ENCODE data around the gene PRDX2. TPM values are rescaled to one million over a fixed set of nuclear protein-coding genes. Genes with fewer than 3 reads are reported as not detected.
"Not testable (repeated sequence)": the region's sequence is repeated elsewhere in the genome, so short reads cannot be mapped to it uniquely, and the experiment has no call there.

PRDX2 gene
- total RNA-seq, 4 donors from 2014 or later, result 166 to 496 (median 328) TPM

DNA sequence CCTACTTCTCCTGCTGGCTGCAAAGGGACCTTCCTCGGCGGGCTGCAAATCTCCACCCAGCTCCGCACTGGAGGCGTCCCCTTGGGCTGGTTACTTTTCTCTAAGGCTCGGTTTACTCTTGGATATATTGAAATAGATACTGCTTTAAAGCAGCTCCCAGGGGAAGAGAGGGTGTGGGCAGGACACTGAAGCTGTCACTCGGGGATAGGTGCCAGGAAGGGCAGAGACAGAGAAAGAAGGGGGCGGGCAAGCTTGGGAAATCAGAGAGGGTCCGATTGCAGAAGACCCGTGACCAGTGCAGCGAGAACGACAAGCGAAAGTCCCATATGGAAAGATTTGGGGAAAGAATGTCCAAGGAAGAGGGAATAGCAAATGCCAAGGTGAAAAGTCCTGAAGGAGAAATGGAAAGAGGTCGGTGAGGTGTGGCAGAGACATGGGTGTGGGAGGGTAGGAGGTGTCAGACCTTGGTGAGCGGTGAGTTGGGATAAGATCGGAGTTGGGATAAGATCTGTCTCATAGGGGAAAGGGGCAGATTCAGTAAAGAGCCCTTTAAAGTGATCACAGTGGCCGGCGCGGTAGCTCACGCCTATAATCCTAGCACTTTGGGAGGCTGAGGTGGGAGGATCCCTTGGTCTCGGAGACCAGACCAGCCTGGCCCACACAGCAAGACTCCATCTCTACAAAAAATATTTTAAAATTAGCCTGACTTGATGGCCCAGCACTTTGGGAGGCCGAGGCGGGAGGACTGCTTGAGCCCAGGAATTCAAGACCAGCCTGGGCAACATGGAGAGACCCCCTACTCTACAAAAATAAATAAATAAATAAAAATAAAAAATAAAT, 887 bp upstream of the PRDX2 start:
- H3K4me1 ChIP-seq, result peaks cover 21 to 26% of the 10 kb centered on the region in 2 donors
- H3K9me3 ChIP-seq, result no peaks in the 10 kb centered on the region
- DNase-seq, result no peak
- WGBS, 2 donors, result 43 to 50% methylated on average over 21 to 22 of the region's 22 CpGs
- H3K27ac ChIP-seq, result no peak overlapping the region
- H3K4me3 ChIP-seq (replicated peaks in 1 of 3), result peak overlapping the region in 2 of 3 donors; percentile 39 to 58
- no peaks in the 10 kb centered on the region for H3K27me3 ChIP-seq
- H3K36me3 ChIP-seq, result no peaks in the 10 kb centered on the region
- TF ChIP-seq POLR2A (IDR thresholded peaks at IDR 0.05), result no peak
- TF ChIP-seq, protein P1, sequence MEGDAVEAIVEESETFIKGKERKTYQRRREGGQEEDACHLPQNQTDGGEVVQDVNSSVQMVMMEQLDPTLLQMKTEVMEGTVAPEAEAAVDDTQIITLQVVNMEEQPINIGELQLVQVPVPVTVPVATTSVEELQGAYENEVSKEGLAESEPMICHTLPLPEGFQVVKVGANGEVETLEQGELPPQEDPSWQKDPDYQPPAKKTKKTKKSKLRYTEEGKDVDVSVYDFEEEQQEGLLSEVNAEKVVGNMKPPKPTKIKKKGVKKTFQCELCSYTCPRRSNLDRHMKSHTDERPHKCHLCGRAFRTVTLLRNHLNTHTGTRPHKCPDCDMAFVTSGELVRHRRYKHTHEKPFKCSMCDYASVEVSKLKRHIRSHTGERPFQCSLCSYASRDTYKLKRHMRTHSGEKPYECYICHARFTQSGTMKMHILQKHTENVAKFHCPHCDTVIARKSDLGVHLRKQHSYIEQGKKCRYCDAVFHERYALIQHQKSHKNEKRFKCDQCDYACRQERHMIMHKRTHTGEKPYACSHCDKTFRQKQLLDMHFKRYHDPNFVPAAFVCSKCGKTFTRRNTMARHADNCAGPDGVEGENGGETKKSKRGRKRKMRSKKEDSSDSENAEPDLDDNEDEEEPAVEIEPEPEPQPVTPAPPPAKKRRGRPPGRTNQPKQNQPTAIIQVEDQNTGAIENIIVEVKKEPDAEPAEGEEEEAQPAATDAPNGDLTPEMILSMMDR (IDR thresholded peaks at IDR 0.05), result no peak
- intact Hi-C loops (cut with DNase I), result no loop called here

DNA sequence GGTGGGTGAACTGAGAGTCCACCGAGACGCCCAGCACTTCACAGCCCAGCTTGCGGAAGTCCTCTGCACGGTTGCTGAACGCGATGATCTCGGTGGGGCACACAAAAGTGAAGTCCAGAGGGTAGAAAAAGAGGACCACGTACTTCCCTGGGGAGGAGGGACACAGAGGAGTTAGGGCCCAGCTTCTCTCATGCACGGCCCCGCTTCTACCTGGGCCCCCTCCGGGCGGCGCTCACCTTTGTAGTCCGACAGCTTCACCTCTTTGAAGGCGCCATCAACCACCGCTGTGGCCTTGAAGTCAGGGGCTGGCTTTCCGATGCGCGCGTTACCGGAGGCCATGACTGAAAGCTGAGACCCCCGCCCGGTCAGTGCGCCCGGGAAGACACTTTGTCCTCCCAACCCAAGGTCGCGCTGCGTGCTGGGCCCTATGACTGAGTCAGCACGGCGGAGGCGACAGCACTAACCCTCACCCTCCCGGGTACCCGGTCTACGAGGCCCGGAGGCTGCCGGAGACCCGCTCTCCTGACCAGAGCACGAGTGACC, 606 bp downstream of the PRDX2 start:
- TF ChIP-seq POLR2A (IDR thresholded peaks at IDR 0.05), result no peak
- TF ChIP-seq, protein P1 (IDR thresholded peaks at IDR 0.05), result no peak
- DNase-seq, result peak in 1 of 2 donors; percentile 26
- peaks cover 18 to 20% of the 10 kb centered on the region in 2 donors for H3K4me1 ChIP-seq
- H3K9me3 ChIP-seq, result no peaks in the 10 kb centered on the region
- H3K27ac ChIP-seq, result peak overlapping the region; percentile 35 to 56 (median 39)
- intact Hi-C loops (cut with DNase I), result no loop called here
- peak overlapping the region; percentile 58 to 97 (median 86) for H3K4me3 ChIP-seq (replicated peaks in 1 of 3)
- no peaks in the 10 kb centered on the region for H3K27me3 ChIP-seq
- 3 to 12% methylated on average over 6 to 19 of the region's 38 CpGs for WGBS, 2 donors
- H3K36me3 ChIP-seq, result no peaks in the 10 kb centered on the region

DNA sequence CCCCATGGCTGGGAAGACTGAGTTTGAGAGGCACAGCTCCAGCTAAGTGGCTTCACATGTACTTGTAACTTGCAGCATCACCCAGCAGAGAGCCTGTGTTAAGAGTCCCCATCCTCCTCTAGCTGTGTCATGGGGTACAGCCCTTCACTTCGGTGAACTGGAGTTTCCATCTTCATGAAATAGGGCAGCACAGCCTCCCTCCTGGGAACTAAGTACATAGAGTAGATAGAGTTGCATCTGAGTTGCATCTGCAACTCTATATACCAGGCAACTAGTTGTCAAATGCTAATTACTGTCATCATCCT, 1.2 kb downstream of the PRDX2 start:
- no peak for TF ChIP-seq POLR2A (IDR thresholded peaks at IDR 0.05)
- TF ChIP-seq, protein P1 (IDR thresholded peaks at IDR 0.05), result no peak
- Histone ChIP-seq H3K4me3 (replicated peaks in 1 of 3) (no peak overlapping the region), H3K9me3 (no peaks in the 10 kb centered on the region), H3K4me1 (peaks cover 18 to 22% of the 10 kb centered on the region in 2 donors), H3K36me3 (no peaks in the 10 kb centered on the region), H3K27me3 (no peaks in the 10 kb centered on the region), H3K27ac (peak overlapping the region in 1 of 3 donors; percentile 35)
- no peak for DNase-seq
- intact Hi-C loops (cut with DNase I), result no loop called here
- WGBS, 2 donors, result 71 to 75% methylated on average over 1 of the region's 1 CpG

DNA sequence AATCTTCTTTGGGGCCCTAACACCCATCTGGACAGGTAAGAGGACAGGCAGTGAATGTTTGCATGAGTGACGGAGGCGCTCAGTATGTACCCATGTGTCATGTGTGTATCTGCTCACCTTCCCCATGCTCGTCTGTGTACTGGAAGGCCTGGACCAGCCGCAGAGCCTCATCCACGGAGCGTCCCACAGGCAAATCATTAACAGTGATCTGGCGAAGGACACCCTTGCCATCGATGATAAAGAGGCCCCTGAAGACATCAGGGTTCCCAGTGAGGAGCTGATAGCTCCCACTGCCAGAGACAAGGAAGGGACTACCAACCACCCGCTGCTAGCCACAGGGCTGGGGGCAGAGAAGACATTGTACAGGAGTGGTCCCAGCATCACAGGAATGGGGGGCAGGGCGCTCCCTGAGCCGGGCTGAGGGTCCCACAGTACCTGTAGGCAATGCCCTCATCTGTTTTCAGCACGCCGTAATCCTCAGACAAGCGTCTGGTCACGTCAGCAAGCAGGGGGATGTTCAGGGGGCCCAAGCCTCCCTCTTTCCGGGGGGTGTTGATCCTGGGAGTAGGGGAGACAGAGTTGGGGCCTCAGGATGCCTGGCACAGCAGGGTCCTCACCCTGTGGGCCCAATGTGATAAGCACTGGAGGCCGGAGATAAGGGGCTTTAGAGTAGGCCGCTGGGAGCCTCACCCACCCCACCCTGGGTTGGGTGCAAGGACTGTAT, 1.7 kb downstream of the PRDX2 start:
- no peaks in the 10 kb centered on the region for H3K27me3 ChIP-seq
- H3K4me3 ChIP-seq (replicated peaks in 1 of 3), result no peak overlapping the region
- intact Hi-C loops (cut with DNase I), result loop anchor here (5.0 kb wide), 1 partner anchor 38 kb away; no protein-coding TSS in a partner anchor
- peaks cover 18 to 26% of the 10 kb centered on the region in 2 donors for H3K4me1 ChIP-seq
- no peaks in the 10 kb centered on the region for H3K36me3 ChIP-seq
- no peak for DNase-seq
- H3K27ac ChIP-seq, result no peak overlapping the region
- WGBS, 2 donors, result 91 to 95% methylated on average over 16 to 17 of the region's 18 CpGs
- H3K9me3 ChIP-seq, result no peaks in the 10 kb centered on the region
- no peak for TF ChIP-seq POLR2A (IDR thresholded peaks at IDR 0.05)
- TF ChIP-seq, protein P1 (IDR thresholded peaks at IDR 0.05), result no peak

DNA sequence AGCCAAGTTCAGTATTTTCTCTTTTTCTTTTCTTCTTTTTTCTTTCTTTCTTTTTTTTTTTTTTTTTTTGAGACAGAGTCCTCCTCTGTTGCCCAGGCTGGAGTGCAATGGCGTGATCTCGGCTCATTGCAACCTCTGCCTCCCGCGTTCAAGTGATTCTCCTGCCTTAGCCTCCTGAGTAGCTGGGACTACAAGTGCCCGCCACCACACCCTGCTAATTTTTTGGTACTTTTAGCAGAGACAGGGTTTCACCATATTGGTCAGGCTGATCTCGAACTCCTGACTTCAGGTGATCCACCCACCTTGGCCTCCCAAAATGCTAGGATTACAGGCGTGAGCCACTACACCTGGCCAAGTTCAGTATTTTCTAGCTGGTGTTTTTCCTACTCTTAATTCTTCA, 4.0 kb downstream of the PRDX2 start:
- not testable (repeated sequence) for DNase-seq; H3K27me3 ChIP-seq; H3K27ac ChIP-seq; H3K9me3 ChIP-seq; H3K4me3 ChIP-seq (replicated peaks in 1 of 3); H3K36me3 ChIP-seq
- WGBS, 2 donors, result 94 to 98% methylated on average over 7 of the region's 7 CpGs
- intact Hi-C loops (cut with DNase I), result loop anchor here (2.0 to 5.0 kb wide), 2 partner anchors 21 to 35 kb away; no protein-coding TSS in a partner anchor
- H3K4me1 ChIP-seq, result peaks cover 18 to 35% of the 10 kb centered on the region in 2 donors

Data from thyroid gland (tissue), 4 donors.